GM12878 (cell line): ENCODE results near the gene GRIA2. TPM values are rescaled to one million over a fixed set of nuclear protein-coding genes. Genes with fewer than 3 reads are reported as not detected.

Experiments used
- ATAC-seq: fragments of 200-7000 bp; cut with Tn5 transposase; 3 replicates; pipeline ENCODE4 v1.9.1; 2020; ENCODE audit warnings: mild to moderate bottlenecking, moderate library complexity
- BruUV-seq: library from RNA; stranded (reverse); fragments of 400-500 nt; replicated peaks from 2 replicates; lab custom pipeline; 2021; lab: Mats Ljungman, UMichigan
- CTCF ChIA-PET: fragments of 300-600 bp; sonication (Branson Sonifier 250); formaldehyde crosslinking; extraction: SDS; loops from one replicate; lab custom pipeline; 2021; ENCODE audit warnings: inconsistent platforms; lab: Yijun Ruan, JAX
- POLR2A ChIA-PET: fragments of 350-600 bp; formaldehyde crosslinking; extraction: SDS; loops from one replicate; lab custom pipeline; 2021; ENCODE audit warnings: inconsistent platforms; lab: Charles Lee
- RAD21 ChIA-PET: fragments of 300-600 bp; sonication (Branson Sonifier 250); formaldehyde crosslinking; loops from one replicate; lab custom pipeline; 2023; ENCODE audit warnings: antibody characterized with exemption; ENCODE audit not compliant: unreplicated experiment; lab: Charles Lee
- SMC1A ChIA-PET: fragments of 300-600 bp; sonication (Branson Sonifier 250); formaldehyde crosslinking; loops from one replicate; lab custom pipeline; 2023; ENCODE audit not compliant: unreplicated experiment, uncharacterized antibody; lab: Charles Lee
- DNase-seq: peaks from one replicate; pipeline ENCODE4 v3.0.0-alpha.2; 2011; ENCODE audit warnings: low read depth, low spot score
- FAIRE-seq: peaks from 3 replicates; lab custom pipeline; 2011; peaks lifted over from hg19 to GRCh38; lab: Jason Lieb, UNC
- H2AFZ ChIP-seq: 2 replicates; pipeline ENCODE4 v1.6.0; 2011; ENCODE audit warnings: low read depth, low read length, control low read depth; ENCODE audit not compliant: control insufficient read depth
- H3K27ac ChIP-seq: 2 replicates; pipeline ENCODE4 v1.5.1; 2011; ENCODE audit warnings: control low read depth; ENCODE audit not compliant: control insufficient read depth, insufficient read depth
- H3K27me3 ChIP-seq, 2 experiments: replicated peaks in 1 of 2; 2 replicates each; pipeline versions ENCODE4 v1.6.0 to v1.6.1; 2011; ENCODE audit warnings: low read length in 1 of 2; ENCODE audit not compliant: control insufficient read depth in 2 of 2, insufficient read depth in 2 of 2
- H3K36me3 ChIP-seq, 2 experiments: 2 replicates each; pipeline ENCODE4 v1.5.1; 2011; ENCODE audit warnings: low read length in 1 of 2; ENCODE audit not compliant: control insufficient read depth in 2 of 2, insufficient read depth in 2 of 2
- H3K4me1 ChIP-seq: 2 replicates; pipeline ENCODE4 v1.6.1; 2011; ENCODE audit warnings: mild to moderate bottlenecking, low read length, moderate library complexity, mixed read lengths; ENCODE audit not compliant: control insufficient read depth, insufficient read depth
- H3K4me2 ChIP-seq: 2 replicates; pipeline ENCODE4 v1.6.0; 2011; ENCODE audit warnings: control low read depth; ENCODE audit not compliant: control insufficient read depth, insufficient read depth
- H3K4me3 ChIP-seq: fragments of 200-600 bp; sonication (generic); 2 replicates; pipeline ENCODE4 v1.5.1; 2016
- H3K79me2 ChIP-seq: 2 replicates; pipeline ENCODE4 v1.6.0; 2011; ENCODE audit warnings: low read length; ENCODE audit not compliant: control insufficient read depth, insufficient read depth
- H3K9ac ChIP-seq: 2 replicates; pipeline ENCODE4 v1.8.0; 2011; ENCODE audit warnings: low read length, control low read depth, mixed read lengths; ENCODE audit not compliant: control insufficient read depth, insufficient read depth
- H3K9me3 ChIP-seq: replicated peaks from 3 replicates; pipeline ENCODE4 v1.5.1; 2011; ENCODE audit warnings: mild to moderate bottlenecking, low read length; ENCODE audit not compliant: control insufficient read depth, insufficient read depth
- H4K20me1 ChIP-seq: 2 replicates; pipeline ENCODE4 v1.6.0; 2011; ENCODE audit not compliant: control insufficient read depth, insufficient read depth
- BCLAF1 ChIP-seq: fragments of 450-650 bp; IDR thresholded peaks from 2 replicates; pipeline ENCODE4 v1.6.1; 2017; ENCODE audit warnings: antibody characterized with exemption, mild to moderate bottlenecking, moderate library complexity
- DPF2 ChIP-seq: fragments of 450-650 bp; IDR thresholded peaks from 2 replicates; pipeline ENCODE4 v1.6.1; 2017; ENCODE audit warnings: mild to moderate bottlenecking
- MEF2A ChIP-seq: IDR thresholded peaks from 2 replicates; pipeline ENCODE4 v1.6.1; 2011; ENCODE audit warnings: low read depth, mild to moderate bottlenecking, low read length, moderate library complexity; ENCODE audit not compliant: insufficient read depth
- POLR2AphosphoS5 ChIP-seq: IDR thresholded peaks from 2 replicates; pipeline ENCODE4 v1.6.1; 2011; ENCODE audit warnings: mild to moderate bottlenecking, low read length, inconsistent platforms
- SKIL ChIP-seq: fragments of 450-650 bp; IDR thresholded peaks from 2 replicates; pipeline ENCODE4 v1.6.1; 2017; ENCODE audit warnings: mild to moderate bottlenecking, low read depth, inconsistent platforms; ENCODE audit not compliant: poor library complexity, severe bottlenecking
- SMAD1 ChIP-seq: fragments of 450-650 bp; IDR thresholded peaks from 2 replicates; pipeline ENCODE4 v1.6.1; 2018; ENCODE audit warnings: mild to moderate bottlenecking, low read depth; ENCODE audit not compliant: partially characterized antibody
- SRF ChIP-seq, 2 experiments: IDR thresholded peaks; 2 replicates each; pipeline ENCODE4 v1.6.1; 2011; ENCODE audit warnings: low read depth in 2 of 2, low read length in 2 of 2, mild to moderate bottlenecking in 1 of 2, moderate library complexity in 1 of 2
- TAF1 ChIP-seq: IDR thresholded peaks from 2 replicates; pipeline ENCODE4 v1.6.1; 2011; ENCODE audit warnings: mild to moderate bottlenecking, low read depth, low read length, borderline replicate concordance
- TCF12 ChIP-seq: IDR thresholded peaks from 2 replicates; pipeline ENCODE4 v1.6.1; 2011; ENCODE audit warnings: low read depth, mild to moderate bottlenecking, low read length
- USF1 ChIP-seq: IDR thresholded peaks from 2 replicates; pipeline ENCODE4 v1.6.1; 2011; ENCODE audit warnings: borderline replicate concordance, low read depth, mild to moderate bottlenecking, moderate library complexity, mixed read lengths, low read length; ENCODE audit not compliant: insufficient read depth; ENCODE audit errors: extremely low read length
- ZNF207 ChIP-seq: fragments of 450-650 bp; IDR thresholded peaks from 2 replicates; pipeline ENCODE4 v1.6.1; 2014; ENCODE audit warnings: antibody characterized with exemption, mild to moderate bottlenecking, borderline replicate concordance
- ZNF217 ChIP-seq: fragments of 450-650 bp; IDR thresholded peaks from 2 replicates; pipeline ENCODE4 v1.6.1; 2017; ENCODE audit warnings: antibody characterized with exemption, mild to moderate bottlenecking
- WGBS: methylation state at CpG from one replicate; pipeline ENCODE4 v1.1.6; 2016; ENCODE audit warnings: low lambda C conversion rate; ENCODE audit not compliant: insufficient replicate concordance, insufficient coverage; ENCODE audit errors: missing lambda C conversion rate; 5-methylcytosine and 5-hydroxymethylcytosine counted together
- in situ Hi-C: fragments of 300-500 bp; cut with MboI; formaldehyde crosslinking; loops from 9 replicates; pipeline ENCODE4 v1.14.3; 2018; ENCODE audit warnings: mixed read lengths
- intact Hi-C: fragments of 100-400 bp; cut with micrococcal nuclease; formaldehyde crosslinking; loops from one replicate; pipeline ENCODE4 v1.14.2; 2022; ENCODE audit not compliant: unreplicated experiment
- polyA plus RNA-seq, 11 experiments: library from polyadenylated mRNA; depleted of rRNA in 4 of 11; unstranded in 6 of 11; stranded (reverse) in 5 of 11; fragments of >200 nt; fragmentation: Nextera tagmentation in 4 of 11; fragmentation: Illumina TruSeq in 1 of 11; extraction: Ambion mirVana in 4 of 11; extraction: Trizol in 1 of 11; gene quantifications; 1 replicate in 1 of 11; 2 replicates in 10 of 11; pipeline versions ENCODE4 v1.2.1 to v1.2.3, GENCODE V29; 2011 to 2016; ENCODE audit warnings: inconsistent platforms in 2 of 11, missing spikeins in 2 of 11, low read depth in 1 of 11
- total RNA-seq, 4 experiments: library from RNA; depleted of rRNA in 3 of 4; stranded (reverse); fragments of >200 nt in 3 of 4; fragmentation: Illumina TruSeq in 1 of 4; extraction: Trizol in 1 of 4; gene quantifications; 2 replicates each; pipeline versions ENCODE4 v1.2.1 to v1.2.3, GENCODE V29; 2013 to 2021
- TF ChIP-seq, protein P1 (sequence below): fragments of 150-350 bp; IDR thresholded peaks from 2 replicates; pipeline ENCODE4 v1.6.1; 2014; ENCODE audit warnings: mild to moderate bottlenecking, low read depth, low read length

Gene GRIA2
- total and polyA plus RNA-seq, 10 of the 15 experiments (the other 5 are each of a cell fraction or from before 2014, with no cell fraction given): under 0.01 TPM; not detected in 9

- TF ChIP-seq DPF2 (no peak), SRF (IDR thresholded peaks at IDR 0.05; ENCODE audit: low read depth in 2 of 2, low read length in 2 of 2) (no peak), BCLAF1 (no peak)
Observed at GRCh38 chr4:157221426-157221894, 932 bp downstream of the GRIA2 start (continued).

- H3K27me3 ChIP-seq: peaks cover 3 to 5% of the 10 kb centered on the region in 2 experiments; a peak in 3 of 4 replicates
- no peaks in the 10 kb centered on the region for H4K20me1 ChIP-seq
- no peaks in the 10 kb centered on the region for H3K79me2 ChIP-seq
- no peak overlapping the region for H3K27ac ChIP-seq
- H3K4me1 ChIP-seq: no peaks in the 10 kb centered on the region
- ChIA-PET SMC1A (interaction anchor here (1.4 kb wide), 1 partner anchor 751 kb away, joined by 3 read pairs; no protein-coding TSS in a partner anchor), CTCF (interaction anchor here (1.1 kb wide), 1 partner anchor 21 kb away, joined by 3 read pairs; no protein-coding TSS in a partner anchor), RAD21 (no interaction called here), POLR2A (no interaction called here)
- in situ Hi-C loops (no loop called here), intact Hi-C loops (no loop called here)
- DNase-seq (no peak), ATAC-seq (no peak), FAIRE-seq (no peak)
- H3K4me2 ChIP-seq: no peak overlapping the region
- no peak overlapping the region for H3K9ac ChIP-seq
- H3K36me3 ChIP-seq: no peaks in the 10 kb centered on the region
- no peak overlapping the region for H2AFZ ChIP-seq
- H3K9me3 ChIP-seq: no peaks in the 10 kb centered on the region; the same call in 2 of the 3 replicates
- 59% methylated on average over 46 of the region's 59 CpGs for WGBS
- H3K4me3 ChIP-seq: no peak overlapping the region
- no TSS peak for BruUV-seq
- TF ChIP-seq TCF12 (no peak), POLR2AphosphoS5 (no peak), SRF (IDR thresholded peaks at IDR 0.05; ENCODE audit: low read depth in 2 of 2, low read length in 2 of 2) (no peak), MEF2A (no peak), ZNF217 (no peak), USF1 (no peak), ZNF207 (no peak), SMAD1 (no peak), TAF1 (no peak), SKIL (no peak)
- TF ChIP-seq, protein P1, sequence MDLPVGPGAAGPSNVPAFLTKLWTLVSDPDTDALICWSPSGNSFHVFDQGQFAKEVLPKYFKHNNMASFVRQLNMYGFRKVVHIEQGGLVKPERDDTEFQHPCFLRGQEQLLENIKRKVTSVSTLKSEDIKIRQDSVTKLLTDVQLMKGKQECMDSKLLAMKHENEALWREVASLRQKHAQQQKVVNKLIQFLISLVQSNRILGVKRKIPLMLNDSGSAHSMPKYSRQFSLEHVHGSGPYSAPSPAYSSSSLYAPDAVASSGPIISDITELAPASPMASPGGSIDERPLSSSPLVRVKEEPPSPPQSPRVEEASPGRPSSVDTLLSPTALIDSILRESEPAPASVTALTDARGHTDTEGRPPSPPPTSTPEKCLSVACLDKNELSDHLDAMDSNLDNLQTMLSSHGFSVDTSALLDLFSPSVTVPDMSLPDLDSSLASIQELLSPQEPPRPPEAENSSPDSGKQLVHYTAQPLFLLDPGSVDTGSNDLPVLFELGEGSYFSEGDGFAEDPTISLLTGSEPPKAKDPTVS: no peak
Observed at GRCh38 chr4:157221895-157222770, 1.6 kb downstream of the GRIA2 start.
